ENCODE results near the gene CACNB2.
"Not testable (repeated sequence)": the region's sequence is repeated elsewhere in the genome, so short reads cannot be mapped to it uniquely, and the experiment has no call there.

Gene CACNB2

GRCh38 chr10:18203471-18203870, 63.2 kb downstream of the CACNB2 start:
- no peak for DNase-seq

GRCh38 chr10:18204039-18204835, 64.0 kb downstream of the CACNB2 start:
- peak; percentile 21 for DNase-seq

- no peak for DNase-seq
These were observed 65.0 kb downstream of the CACNB2 start for GRCh38 chr10:18205098-18205834.

DNA sequence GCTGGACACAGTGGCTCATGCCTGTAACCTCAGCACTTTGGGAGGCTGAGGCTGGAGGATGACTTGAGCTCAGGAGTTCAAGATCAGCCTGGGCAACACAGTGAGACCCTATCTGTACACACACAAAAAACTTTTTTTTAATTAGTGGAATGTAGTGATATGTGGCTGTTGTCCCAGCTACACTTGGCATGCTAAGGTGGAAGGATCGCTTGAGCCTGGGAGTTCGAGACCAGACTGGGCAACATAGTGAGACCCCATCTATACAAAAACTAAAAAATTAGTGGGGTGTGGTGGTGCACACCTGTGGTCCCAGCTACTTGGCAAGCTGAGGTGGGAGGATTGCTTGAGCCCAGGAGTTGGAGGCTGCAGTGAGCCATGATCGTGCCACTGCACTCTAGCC, 68.0 kb downstream of the CACNB2 start:
- not testable (repeated sequence) for DNase-seq

GRCh38 chr10:18209241-18209640, 69.0 kb downstream of the CACNB2 start:
- DNase-seq, result no peak

DNA sequence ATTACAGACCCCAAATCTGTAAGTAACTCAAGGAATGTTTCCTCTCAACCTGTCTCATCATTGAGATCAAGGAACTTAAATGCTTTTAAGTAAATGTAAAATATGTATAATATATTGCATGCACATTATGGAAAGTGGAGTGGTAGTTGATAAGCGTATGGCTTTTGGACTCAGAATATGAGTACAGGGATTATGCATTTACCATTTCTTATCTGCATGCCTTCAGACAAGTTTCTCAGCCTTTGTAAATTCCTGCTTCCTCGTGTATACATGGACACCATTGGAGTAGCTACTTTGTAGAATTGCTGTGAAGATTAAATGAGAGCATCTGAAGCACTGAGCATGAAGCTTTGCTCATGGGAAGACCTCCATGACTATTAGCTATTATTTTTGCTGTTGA, 70.5 kb downstream of the CACNB2 start:
- no peak for DNase-seq

DNA sequence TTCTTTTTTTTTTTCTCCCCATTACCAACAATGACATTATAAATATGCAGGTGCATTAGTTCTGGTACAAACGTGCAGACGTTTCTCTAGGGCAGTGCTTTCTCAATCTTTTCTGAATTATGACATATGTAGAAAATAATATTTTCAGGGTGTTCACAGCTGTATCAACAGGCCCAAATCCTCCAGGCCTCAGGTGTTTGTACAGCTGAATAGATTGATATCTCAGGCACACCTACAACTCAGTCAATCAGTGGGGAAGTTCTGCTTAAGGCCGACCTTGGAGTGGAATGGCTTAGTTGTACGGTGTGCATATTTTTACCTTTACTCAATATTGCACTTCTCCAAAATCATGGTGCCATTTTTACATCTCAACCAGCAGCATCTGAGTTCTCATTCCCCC, 71.6 kb downstream of the CACNB2 start:
- DNase-seq, result no peak

DNA sequence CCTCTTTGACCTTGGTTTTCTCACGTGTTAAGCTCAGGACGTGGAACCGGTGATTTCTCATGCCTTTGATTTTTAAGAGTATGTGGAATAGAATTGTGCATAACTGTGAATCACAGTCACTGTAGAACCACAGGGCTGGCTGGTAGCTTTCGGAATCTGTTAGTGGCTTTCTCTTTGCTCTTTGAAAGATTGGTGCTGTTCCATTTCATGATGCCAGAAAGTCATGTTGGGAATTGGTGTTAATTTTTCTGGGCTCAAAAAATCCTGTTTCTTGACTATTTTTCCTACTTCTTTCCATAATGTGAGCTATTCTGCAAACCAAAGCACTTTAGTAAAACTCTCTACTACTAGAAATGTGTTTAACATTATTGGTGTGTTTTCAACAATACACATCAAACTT, 73.0 kb downstream of the CACNB2 start:
- DNase-seq, result no peak

GRCh38 chr10:18214691-18215563, 74.7 kb downstream of the CACNB2 start:
- no peak for DNase-seq

GRCh38 chr10:18216482-18216881, 76.3 kb downstream of the CACNB2 start:
- DNase-seq, result no peak

GRCh38 chr10:18217577-18217976, 77.4 kb downstream of the CACNB2 start:
- DNase-seq, result no peak

DNA sequence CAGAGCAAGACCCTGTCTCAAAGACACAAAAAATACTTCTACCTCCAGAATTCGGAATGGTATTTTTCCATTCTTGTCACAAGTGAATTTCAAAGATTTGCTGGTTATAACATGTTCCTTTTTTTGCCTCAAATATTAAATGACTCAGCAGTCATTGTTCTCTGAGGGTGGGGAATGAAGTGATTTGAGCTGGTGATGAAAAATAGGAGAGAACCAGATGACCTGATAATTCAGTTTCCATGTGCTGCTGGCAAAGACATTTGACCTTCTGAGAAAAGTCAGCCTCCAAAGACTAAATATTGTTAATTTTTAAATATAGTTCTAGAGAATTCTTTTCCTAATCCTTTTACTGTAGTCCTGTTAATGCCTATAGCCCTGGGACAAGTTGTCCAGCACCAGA, 78.9 kb downstream of the CACNB2 start:
- no peak for DNase-seq

- no peak for DNase-seq
These were observed 80.9 kb downstream of the CACNB2 start for GRCh38 chr10:18221123-18221522.

- no peak for DNase-seq
These were observed 81.7 kb downstream of the CACNB2 start for GRCh38 chr10:18221882-18222281.

GRCh38 chr10:18222866-18223265, 82.6 kb downstream of the CACNB2 start:
- no peak for DNase-seq

DNA sequence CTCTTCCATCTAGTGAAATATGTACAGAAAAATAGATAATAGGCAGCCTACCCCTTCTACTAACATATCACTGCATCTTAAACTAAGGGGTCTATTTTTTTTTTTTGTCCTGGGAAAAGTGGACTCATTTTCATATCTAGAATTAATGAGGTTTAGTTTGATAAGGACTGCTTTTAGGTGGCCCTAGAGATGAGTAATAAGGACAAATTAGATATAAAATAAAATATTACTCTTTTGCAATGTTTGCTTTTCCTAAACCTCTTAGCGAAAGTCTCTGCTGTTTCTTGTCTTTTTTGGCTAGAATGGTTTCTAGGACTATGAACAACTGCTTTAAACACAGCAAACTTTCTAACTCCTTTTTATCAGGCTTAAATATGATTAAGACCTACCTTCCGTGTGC, 83.7 kb downstream of the CACNB2 start:
- DNase-seq, result no peak

DNA sequence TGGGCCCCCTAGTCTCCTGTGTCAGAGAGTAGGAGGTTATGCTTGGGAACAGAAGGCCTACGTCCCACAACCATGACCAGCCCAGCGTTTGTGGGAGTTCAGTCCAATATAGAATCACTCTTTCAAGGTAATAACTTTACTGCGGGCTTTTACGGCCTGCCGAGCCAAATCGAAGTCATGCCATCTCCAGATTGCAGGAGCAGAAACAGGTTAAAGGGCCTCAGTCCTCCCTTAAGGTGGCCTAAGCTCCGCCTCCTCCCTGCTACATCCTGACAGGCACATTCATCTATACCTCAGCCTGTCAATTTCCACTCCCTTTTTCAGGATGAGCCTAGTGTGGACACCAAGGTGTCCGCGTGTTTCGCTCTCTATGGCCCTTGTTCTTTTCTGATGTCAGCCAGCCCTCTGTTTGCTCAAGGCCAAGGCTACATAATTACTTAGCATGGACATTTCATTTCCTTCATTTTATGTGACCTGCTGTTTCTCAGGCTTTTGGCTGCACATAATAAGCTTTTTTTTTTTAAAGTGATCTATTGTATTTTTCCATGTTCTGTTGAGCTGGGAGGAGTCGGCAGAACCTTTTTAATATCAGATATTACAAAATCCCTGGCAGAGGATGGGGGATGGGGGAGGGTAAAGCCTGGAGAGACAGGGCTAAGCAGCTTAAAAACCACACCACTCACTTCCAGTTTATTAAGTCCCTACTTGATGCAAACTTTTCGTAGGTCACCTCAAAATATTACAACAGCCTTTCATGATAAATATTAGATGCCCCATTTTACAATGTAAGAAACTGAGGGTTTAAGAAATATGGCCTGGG, 84.6 kb downstream of the CACNB2 start:
- DNase-seq, result no peak

DNA sequence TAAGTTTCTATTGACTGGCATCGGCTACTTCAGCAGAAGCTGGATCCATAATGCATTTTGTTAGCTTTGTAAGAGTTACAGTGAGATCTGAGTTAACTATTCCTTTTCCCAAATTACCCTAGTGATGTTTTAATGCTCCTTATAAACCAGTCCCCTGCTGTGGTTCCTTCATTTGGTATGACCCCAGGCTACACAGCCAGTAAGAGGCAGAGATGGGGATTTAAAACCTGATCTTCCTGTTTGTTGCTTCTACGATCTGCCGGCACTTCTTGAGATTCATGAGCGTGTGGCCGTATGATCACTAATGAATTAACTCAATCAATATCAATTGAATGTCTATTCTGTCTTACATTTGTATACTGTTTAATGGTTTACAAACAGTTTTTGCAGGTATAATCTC, 86.1 kb downstream of the CACNB2 start:
- no peak for DNase-seq

GRCh38 chr10:18229826-18230225, 89.6 kb downstream of the CACNB2 start:
- DNase-seq, result no peak

- no peak for DNase-seq
These were observed 90.6 kb downstream of the CACNB2 start for GRCh38 chr10:18230794-18231193.

DNA sequence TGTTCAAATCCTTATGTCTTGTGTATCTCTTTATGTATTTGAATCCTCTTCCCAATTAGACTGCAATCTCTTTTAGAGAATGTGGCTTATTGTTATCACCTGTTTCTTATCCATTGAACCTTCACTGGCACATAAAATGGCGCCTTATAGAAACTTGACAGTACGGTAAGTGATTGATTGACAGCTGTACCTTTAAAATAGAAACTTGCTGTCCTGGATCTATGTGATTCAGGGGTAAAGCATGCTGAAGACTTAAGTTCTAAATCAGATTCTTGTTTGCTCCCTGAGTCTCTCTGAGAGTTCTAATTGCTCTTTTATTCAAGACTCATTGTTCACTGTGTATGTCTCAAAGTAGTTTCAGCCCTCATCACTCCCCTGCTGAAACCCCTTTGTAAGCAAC, 91.3 kb downstream of the CACNB2 start:
- DNase-seq, result no peak

DNA sequence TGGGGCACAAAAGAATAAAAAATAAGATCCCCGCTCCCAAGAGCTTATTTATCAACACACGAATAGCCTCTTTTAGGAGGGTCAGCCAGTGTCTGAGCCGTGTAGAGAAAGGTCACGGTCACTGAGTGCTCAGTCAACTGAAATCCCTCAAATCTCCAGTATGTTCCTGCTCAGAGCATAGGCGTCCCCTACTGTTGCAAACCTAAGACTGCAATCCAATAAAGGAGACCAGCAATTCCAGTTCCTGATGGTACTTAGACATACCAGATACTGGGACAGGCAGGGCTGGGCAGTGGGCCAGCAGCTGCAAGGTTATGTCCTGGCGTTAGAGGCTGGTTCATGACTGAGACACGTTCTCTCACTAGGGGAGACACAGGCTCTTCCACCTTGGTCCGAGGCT, 93.6 kb downstream of the CACNB2 start:
- no peak for DNase-seq

DNA sequence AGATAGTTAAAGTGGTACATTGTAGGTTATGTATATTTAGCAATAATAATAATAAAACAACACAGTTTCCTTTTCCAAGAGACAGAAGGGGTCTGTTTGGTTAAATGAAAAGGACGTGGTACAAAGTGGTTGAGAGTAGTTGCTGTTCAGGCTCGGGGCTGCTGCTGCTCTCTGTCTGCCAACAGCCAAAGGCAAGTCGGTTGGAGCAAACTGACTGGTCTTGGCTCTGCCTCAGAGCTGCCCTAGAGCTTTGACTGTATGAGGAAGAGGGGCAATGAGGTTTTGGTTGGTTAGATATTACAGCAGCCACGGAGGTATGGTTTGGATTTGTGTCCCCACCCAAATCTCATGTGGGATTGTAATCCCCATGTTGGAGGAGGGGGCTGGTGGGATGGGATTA, 95.3 kb downstream of the CACNB2 start:
- DNase-seq, result no peak

Measured in DMS153 (cell line).